Activated CD4-positive, alpha-beta memory T cell treated with anti-CD3 and anti-CD28 coated beads, Interleukin-2, amount 10 ng/mL, durations not matched to agents 7 days and 5 days (primary cell): ENCODE data around the gene CNR2. TPM values are rescaled to one million over a fixed set of nuclear protein-coding genes. Genes with fewer than 3 reads are reported as not detected.

Experiments
- CTCF ChIA-PET: fragments of 350-600 bp; sonication (Branson Sonifier 250); formaldehyde crosslinking; loops from one replicate; lab custom pipeline; 2021; ENCODE audit warnings: antibody characterized with exemption, inconsistent platforms; lab: Charles Lee
- POLR2A ChIA-PET: fragments of 350-600 bp; sonication (Branson Sonifier 250); formaldehyde crosslinking; loops from one replicate; lab custom pipeline; 2021; ENCODE audit warnings: antibody characterized with exemption; lab: Charles Lee
- DNase-seq: peaks from one replicate; pipeline ENCODE4 v3.0.0-alpha.2; 2020
- H3K27ac Mint-ChIP-seq: one replicate; pipeline ENCODE4 v1.8.0; 2021; ENCODE audit warnings: mild to moderate bottlenecking, mixed read lengths
- H3K27me3 Mint-ChIP-seq: one replicate; pipeline ENCODE4 v1.8.0; 2021; ENCODE audit warnings: mixed read lengths
- H3K36me3 Mint-ChIP-seq: one replicate; pipeline ENCODE4 v1.8.0; 2021; ENCODE audit warnings: low read depth, mixed read lengths
- H3K4me1 Mint-ChIP-seq: one replicate; pipeline ENCODE4 v1.8.0; 2021; ENCODE audit warnings: mixed read lengths
- H3K4me3 Mint-ChIP-seq: one replicate; pipeline ENCODE4 v1.8.0; 2021; ENCODE audit warnings: mild to moderate bottlenecking, mixed read lengths
- H3K9me3 Mint-ChIP-seq: one replicate; pipeline ENCODE4 v1.8.0; 2021; ENCODE audit warnings: mixed read lengths
- total RNA-seq, 2 experiments: library from RNA; stranded (reverse); gene quantifications; one replicate each; pipeline ENCODE4 v1.2.3, GENCODE V29; 2021

Gene CNR2
- total RNA-seq, 2 experiments from 2014 or later: 0.08 TPM; not detected in 1

DNA sequence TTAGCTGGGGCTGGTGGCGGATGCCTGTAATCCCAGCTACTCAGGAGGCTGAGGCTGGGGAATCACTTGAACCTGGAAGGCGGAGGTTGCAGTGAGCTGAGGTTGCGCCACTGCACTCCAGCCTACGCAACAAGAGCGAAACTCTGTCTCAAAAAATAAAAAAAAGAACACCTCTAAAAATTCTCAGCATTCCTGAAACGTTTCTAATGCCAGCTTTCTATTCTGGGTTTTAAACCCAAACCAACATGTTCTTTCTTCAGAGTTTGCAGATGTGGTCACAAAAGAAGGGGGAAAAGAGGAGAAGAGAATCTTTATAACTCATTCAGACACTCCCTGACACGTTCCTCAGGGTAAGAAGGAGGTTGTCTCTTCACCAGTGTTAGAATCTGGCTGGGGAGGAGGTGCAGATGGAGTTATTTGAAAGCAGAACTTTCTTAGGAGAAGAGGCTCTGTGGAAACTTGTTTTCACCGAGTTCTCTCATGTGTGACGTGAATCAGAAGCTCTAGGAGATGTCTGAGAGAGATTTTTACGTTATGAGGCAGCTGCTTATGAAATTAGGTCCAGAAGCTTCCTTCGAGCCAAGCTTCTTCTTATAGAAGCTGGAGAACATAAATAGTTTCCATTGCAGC lies 17.8 kb upstream of the CNR2 start:
- Mint-ChIP-seq H3K9me3 (no peaks in the 10 kb centered on the region), H3K27me3 (peaks cover 11% of the 10 kb centered on the region), H3K27ac (no peak overlapping the region), H3K36me3 (no peaks in the 10 kb centered on the region), H3K4me1 (no peaks in the 10 kb centered on the region), H3K4me3 (no peak overlapping the region)
- POLR2A ChIA-PET: no interaction called here
- CTCF ChIA-PET: interaction anchor here (0.6 to 1.5 kb wide), 3 partner anchors 14 to 714 kb away, joined by 3 to 5 read pairs (median 3); partner anchors contain the start of gene HTR1D
- no peak for DNase-seq

DNA sequence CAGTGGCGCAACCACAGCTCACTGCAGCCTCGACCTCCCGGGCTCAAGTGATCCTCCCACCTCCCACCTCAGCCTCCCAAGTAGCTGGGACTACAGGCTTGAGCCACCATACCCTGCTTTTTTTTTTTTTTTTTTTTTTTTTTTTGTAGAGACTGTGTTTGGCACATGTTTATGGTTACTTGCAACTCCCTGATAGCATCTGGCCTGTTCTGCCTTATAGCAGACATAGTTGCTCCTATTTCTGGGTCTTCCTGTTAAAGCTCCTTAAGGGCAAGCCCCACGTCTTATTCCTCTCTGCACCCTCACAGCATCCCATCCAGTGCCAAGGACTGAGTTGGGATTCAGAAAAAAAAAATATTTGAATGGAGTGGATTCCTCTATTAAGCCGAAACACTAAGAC lies 17.1 kb upstream of the CNR2 start:
- Mint-ChIP-seq H3K4me3 (no peak overlapping the region), H3K9me3 (no peaks in the 10 kb centered on the region), H3K27me3 (peaks cover 11% of the 10 kb centered on the region), H3K27ac (no peak overlapping the region), H3K4me1 (no peaks in the 10 kb centered on the region), H3K36me3 (no peaks in the 10 kb centered on the region)
- ChIA-PET CTCF (interaction anchor here (0.6 to 1.5 kb wide), 2 partner anchors 14 to 55 kb away, joined by 3 to 5 read pairs; no protein-coding TSS in a partner anchor), POLR2A (no interaction called here)
- DNase-seq: no peak

DNA sequence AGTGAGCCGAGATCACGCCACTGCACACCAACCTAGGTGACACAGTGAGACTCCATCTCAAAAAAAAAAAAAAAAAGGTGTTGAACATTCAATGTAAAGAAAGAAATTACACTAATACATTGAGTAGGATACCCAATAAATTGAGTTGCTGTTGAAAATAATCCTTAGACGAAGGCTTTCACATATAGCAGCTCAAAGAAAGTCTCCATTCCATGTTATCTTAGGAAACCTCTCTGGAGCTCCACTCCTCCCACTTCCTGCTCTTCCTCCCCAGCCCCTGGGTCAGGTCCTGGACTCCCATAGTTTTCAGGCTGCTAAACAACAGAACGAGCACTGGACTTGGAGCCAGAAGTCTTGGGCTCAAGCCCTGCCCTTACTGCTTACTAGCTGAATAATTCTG lies 15.6 kb upstream of the CNR2 start:
- CTCF ChIA-PET: no interaction called here

DNA sequence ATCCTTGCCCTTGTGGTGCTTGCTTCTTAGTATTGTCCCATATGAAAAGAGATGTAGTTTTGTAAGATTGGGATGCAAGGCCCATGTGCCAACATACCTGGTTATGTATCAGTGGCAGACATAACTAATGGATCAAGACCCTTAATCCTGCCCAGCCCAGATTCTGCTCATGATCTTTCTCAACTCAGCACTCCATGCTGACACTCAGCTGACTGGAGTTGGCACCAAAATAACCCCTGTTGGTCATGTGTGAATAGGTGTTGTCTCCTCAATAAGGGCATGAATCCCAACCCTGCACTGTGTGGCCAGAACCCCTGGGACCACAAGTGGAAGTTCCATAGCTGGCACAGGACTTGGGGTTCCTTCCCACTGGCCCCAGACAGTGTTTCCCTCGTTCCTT lies 13.9 kb upstream of the CNR2 start:
- H3K27ac Mint-ChIP-seq: no peak overlapping the region
- CTCF ChIA-PET: no interaction called here
- no peak for DNase-seq
- H3K4me1 Mint-ChIP-seq: no peaks in the 10 kb centered on the region
- H3K9me3 Mint-ChIP-seq: no peaks in the 10 kb centered on the region
- no peak overlapping the region for H3K4me3 Mint-ChIP-seq
- peaks cover 15% of the 10 kb centered on the region for H3K27me3 Mint-ChIP-seq
- no peaks in the 10 kb centered on the region for H3K36me3 Mint-ChIP-seq
- POLR2A ChIA-PET: no interaction called here

More for the DNA sequence above, 15.6 kb upstream of the CNR2 start:
- no peak for DNase-seq
- no peaks in the 10 kb centered on the region for H3K4me1 Mint-ChIP-seq
- no peaks in the 10 kb centered on the region for H3K36me3 Mint-ChIP-seq
- no peak overlapping the region for H3K4me3 Mint-ChIP-seq
- POLR2A ChIA-PET: no interaction called here
- no peak overlapping the region for H3K27ac Mint-ChIP-seq
- peaks cover 14% of the 10 kb centered on the region for H3K27me3 Mint-ChIP-seq
- no peaks in the 10 kb centered on the region for H3K9me3 Mint-ChIP-seq

DNA sequence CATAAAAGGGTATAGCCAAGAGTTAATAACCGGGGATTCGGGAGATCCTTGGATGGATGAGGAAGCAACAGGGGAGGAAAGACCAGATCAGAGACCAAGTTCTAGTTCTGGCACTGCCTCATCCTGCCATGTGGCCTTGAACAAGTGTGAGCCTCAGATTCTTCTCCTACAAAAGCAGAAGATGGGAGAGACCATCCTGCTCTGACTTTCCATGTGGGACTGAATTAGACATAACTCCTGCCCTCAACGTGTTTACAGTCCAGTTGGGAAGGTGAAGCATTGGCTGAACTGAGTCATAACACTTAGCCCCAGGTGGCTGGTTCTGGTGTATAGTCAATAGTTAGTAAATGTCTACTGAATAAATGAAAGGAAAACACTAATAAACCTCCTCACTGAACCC lies 12.1 kb upstream of the CNR2 start:
- H3K4me1 Mint-ChIP-seq: no peaks in the 10 kb centered on the region
- H3K36me3 Mint-ChIP-seq: no peaks in the 10 kb centered on the region
- peaks cover 10% of the 10 kb centered on the region for H3K27me3 Mint-ChIP-seq
- H3K27ac Mint-ChIP-seq: no peak overlapping the region
- CTCF ChIA-PET: no interaction called here
- no peak for DNase-seq
- POLR2A ChIA-PET: no interaction called here
- H3K4me3 Mint-ChIP-seq: no peak overlapping the region
- no peaks in the 10 kb centered on the region for H3K9me3 Mint-ChIP-seq

DNA sequence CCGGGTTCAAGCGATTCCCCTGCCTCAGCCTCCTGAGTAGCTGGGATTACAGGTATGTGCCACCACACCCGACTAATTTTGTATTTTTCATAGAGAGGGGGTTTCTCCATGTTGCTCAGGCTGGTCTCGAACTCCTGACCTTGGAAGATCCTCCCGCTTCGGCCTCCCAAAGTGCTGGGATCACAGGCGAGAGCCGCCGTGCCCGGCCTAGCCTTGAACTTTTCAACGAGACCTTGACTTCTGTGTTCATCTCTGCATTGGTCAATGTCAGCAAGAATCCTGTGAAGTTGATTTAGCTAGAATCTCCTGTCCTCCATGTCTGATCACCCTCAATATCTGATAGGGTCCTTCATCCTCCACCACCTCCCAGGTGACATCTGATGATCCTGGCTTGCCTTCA lies 11.4 kb upstream of the CNR2 start:
- DNase-seq: no peak
- ChIA-PET CTCF (no interaction called here), POLR2A (no interaction called here)
- peaks cover 11% of the 10 kb centered on the region for H3K27me3 Mint-ChIP-seq
- no peaks in the 10 kb centered on the region for H3K9me3 Mint-ChIP-seq
- peaks cover 2% of the 10 kb centered on the region for H3K4me1 Mint-ChIP-seq
- H3K27ac Mint-ChIP-seq: no peak overlapping the region
- H3K4me3 Mint-ChIP-seq: no peak overlapping the region
- H3K36me3 Mint-ChIP-seq: no peaks in the 10 kb centered on the region

DNA sequence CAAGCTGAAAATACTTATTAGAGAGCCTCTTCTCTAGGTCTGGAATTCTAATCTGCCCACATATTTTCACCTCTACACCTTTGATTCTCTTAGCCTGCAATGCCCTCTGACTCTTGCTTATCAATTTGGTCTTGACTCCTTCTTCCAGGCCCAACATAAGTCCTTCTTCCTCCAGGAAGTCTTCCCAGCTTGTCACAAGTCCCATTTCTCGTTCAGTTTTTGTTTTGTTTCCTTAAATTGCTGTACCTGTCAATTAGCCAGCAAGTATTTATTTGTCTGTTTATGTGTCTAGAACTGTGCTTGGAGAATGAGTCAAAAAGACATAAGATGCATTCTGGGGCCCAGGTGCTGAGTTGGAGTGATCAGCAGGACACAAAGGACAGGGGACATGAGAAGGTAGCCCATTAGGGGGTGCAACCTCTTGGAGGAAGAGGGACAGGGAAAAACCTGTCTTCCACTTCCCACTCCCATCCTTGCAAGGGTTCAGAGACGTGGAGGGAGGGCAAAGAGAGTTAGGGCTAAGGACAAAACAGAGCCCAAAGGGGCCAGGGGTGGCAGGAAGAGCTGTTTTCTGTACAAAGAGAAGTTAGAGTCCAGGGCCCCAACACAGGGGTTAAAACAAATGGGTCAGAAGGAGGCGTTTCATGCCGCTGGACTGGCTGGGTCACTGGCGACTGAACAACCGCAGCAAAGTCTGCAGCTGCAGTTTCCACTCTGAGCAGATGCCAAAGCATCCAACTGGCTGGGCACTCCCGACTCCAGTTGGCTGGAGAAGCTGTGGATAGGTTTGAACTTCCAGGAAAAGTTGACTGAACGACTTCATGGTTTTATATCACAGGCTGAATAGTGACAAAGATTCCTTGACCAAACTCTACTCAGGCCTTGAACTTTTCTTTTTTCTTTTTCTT lies 10.7 kb upstream of the CNR2 start:
- CTCF ChIA-PET: no interaction called here
- H3K4me1 Mint-ChIP-seq: peaks cover 2% of the 10 kb centered on the region
- no peak overlapping the region for H3K4me3 Mint-ChIP-seq
- peaks cover 8% of the 10 kb centered on the region for H3K27me3 Mint-ChIP-seq
- H3K27ac Mint-ChIP-seq: no peak overlapping the region
- POLR2A ChIA-PET: no interaction called here
- DNase-seq: no peak
- H3K9me3 Mint-ChIP-seq: no peaks in the 10 kb centered on the region
- H3K36me3 Mint-ChIP-seq: no peaks in the 10 kb centered on the region

DNA sequence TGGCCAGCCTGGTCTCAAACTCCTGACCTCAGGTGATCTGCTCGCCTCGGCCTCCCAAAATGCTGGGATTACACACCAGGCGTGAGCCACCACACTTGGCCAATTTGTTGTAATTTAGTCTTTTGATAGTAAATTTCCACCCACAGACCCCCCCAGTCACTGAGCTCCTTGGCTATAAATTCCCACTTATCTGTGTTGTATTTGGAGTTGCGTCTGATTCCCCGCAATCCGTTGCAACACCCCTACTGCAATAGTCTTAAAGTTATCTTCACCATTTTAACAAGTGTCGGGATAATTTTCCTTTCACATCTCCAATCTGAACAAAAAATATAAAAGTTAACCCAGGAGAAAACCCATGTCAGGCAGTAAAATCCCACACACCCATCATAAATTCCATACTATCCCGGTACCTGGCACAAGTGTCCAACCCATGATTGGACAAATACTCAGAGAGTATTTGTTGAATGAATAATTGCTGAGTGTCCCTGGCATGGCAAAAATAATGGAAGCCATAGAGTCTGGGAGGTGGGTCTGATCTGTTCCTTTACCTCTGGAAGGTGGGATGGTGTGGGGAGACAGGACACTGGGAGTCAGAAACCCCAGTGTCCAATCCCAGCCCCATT lies 9.3 kb upstream of the CNR2 start:
- H3K27ac Mint-ChIP-seq: no peak overlapping the region
- POLR2A ChIA-PET: no interaction called here
- no peaks in the 10 kb centered on the region for H3K9me3 Mint-ChIP-seq
- peaks cover 2% of the 10 kb centered on the region for H3K4me1 Mint-ChIP-seq
- no peak overlapping the region for H3K4me3 Mint-ChIP-seq
- no peaks in the 10 kb centered on the region for H3K36me3 Mint-ChIP-seq
- CTCF ChIA-PET: no interaction called here
- DNase-seq: no peak
- peaks cover 8% of the 10 kb centered on the region for H3K27me3 Mint-ChIP-seq

DNA sequence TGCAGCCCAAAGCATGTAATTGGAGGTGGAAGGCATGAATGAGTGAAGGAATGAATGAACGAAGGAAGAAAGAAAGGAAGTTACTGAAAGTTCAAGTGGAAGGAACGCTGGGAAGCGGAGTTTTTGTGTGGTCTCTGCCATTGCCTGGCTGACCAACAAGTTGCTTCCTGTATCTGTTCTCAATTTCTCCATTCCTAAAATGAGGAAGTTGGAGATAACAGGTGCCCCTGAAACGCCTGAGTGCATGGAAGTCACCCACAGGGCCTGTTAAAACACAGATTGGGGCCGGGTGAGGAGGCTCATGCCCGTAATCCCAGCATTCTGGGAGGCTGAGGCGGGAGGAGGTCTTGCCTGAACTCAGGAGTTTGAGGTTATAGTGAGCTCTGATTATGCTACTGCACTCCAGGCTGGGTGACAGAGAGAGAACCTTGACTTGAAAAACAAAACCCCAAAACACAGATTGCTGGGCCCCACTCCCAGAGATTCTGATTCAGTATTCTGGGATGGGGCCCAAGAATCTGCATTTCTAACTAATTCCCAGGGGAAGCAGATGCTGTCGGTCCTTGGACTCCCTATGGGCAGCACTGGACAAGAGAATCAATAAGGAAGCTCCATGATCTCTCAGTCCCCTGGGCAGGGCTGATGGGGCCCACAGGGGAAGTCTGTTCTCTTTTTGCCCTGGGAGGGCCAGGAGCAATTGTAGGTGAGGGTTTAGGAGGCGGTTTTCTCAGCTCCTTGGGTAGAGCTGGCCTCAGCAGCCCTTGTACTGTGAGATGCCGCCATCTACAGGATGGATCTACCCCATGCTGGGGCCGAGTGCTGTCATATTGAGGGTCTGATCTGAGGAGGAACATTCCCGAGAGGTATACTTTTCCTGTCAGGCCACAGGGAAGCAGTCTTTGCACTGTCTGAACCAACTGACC lies 3.3 kb upstream of the CNR2 start:
- H3K4me1 Mint-ChIP-seq: peaks cover 19% of the 10 kb centered on the region
- H3K27me3 Mint-ChIP-seq: peaks cover 3% of the 10 kb centered on the region
- POLR2A ChIA-PET: interaction anchor here (0.7 to 1.3 kb wide), 2 partner anchors 138 to 144 kb away, joined by 3 read pairs; partner anchors contain the start of gene PITHD1
- DNase-seq: peak; percentile 54
- H3K36me3 Mint-ChIP-seq: no peaks in the 10 kb centered on the region
- H3K4me3 Mint-ChIP-seq: no peak overlapping the region
- H3K27ac Mint-ChIP-seq: no peak overlapping the region
- no peaks in the 10 kb centered on the region for H3K9me3 Mint-ChIP-seq
- CTCF ChIA-PET: interaction anchor here (0.7 to 2.4 kb wide), 17 partner anchors 10 to 279 kb away, joined by 3 to 34 read pairs (median 4); partner anchors contain the start of gene PITHD1

DNA sequence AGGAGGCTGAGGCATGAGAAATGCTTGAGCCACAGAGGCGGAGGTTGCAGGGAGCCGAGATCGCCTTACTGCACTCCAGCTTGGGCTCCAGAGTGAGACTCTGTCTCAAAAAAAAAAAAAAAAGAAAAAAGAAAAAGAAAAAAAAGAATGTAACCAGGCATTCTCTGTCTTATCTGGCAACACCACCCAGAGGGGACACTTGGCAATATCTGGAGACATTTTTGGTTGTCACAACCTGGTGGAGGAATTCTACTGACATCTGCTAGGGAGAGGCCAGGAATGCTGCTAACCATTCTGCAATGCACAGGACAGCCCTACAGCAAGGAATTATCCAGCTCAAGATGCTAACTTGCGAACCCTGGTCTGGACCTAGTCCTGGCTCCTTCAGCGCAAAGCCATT lies 2.3 kb upstream of the CNR2 start:
- H3K4me1 Mint-ChIP-seq: peaks cover 29% of the 10 kb centered on the region
- H3K9me3 Mint-ChIP-seq: no peaks in the 10 kb centered on the region
- H3K27ac Mint-ChIP-seq: no peak overlapping the region
- DNase-seq: no peak
- CTCF ChIA-PET: interaction anchor here (0.8 kb wide), 1 partner anchor 12 kb away, joined by 3 read pairs; no protein-coding TSS in a partner anchor
- POLR2A ChIA-PET: no interaction called here
- no peak overlapping the region for H3K4me3 Mint-ChIP-seq
- peaks cover 5% of the 10 kb centered on the region for H3K27me3 Mint-ChIP-seq
- no peaks in the 10 kb centered on the region for H3K36me3 Mint-ChIP-seq

DNA sequence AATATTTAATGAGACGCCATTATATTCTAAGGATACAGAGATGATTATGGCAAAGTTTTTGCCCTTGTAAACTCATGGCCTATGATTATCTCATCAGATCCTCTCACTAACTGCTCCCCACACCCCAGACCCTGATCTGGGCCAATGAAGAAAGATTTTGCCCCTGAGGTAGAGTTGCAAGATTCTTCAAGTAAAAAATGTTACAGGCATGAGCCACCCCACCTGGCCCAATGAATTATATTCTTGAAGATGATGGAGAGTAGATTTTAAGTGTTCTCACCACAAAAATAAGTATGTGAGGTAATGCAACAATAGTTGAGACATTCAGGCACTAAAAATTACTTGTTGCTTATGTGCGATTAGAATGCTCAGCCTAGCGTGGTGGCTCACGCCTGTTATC lies 1.8 kb upstream of the CNR2 start:
- Mint-ChIP-seq H3K27me3 (peaks cover 7% of the 10 kb centered on the region), H3K27ac (no peak overlapping the region), H3K36me3 (no peaks in the 10 kb centered on the region), H3K4me3 (no peak overlapping the region), H3K4me1 (peaks cover 31% of the 10 kb centered on the region), H3K9me3 (no peaks in the 10 kb centered on the region)
- ChIA-PET POLR2A (no interaction called here), CTCF (interaction anchor here (0.8 kb wide), 1 partner anchor 11 kb away, joined by 3 read pairs; no protein-coding TSS in a partner anchor)
- no peak for DNase-seq

DNA sequence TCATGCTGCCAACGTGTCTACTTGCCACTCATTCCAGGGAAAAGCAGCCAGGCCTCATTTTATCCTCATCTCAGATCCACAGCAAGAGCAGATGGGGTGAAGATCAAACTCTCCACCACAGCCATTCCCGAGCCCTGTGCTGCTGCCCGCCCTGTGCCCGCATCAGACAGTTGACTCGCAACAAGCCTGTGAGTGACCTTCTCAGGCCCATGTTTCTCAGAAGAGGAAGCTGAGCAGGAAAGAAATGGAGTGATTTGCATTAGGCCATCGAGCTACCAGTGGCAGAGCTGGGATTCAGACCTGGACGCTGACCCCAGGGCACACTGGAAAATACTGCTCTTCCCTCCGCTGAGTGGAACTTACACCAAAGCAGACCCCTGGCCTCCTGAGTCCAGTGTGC lies 1.2 kb downstream of the CNR2 start:
- Mint-ChIP-seq H3K9me3 (no peaks in the 10 kb centered on the region), H3K36me3 (no peaks in the 10 kb centered on the region)

More for the DNA sequence above, 1.2 kb downstream of the CNR2 start:
- no peak overlapping the region for H3K27ac Mint-ChIP-seq
- POLR2A ChIA-PET: no interaction called here
- no peak for DNase-seq
- H3K27me3 Mint-ChIP-seq: peaks cover 12% of the 10 kb centered on the region
- CTCF ChIA-PET: no interaction called here
- H3K4me3 Mint-ChIP-seq: no peak overlapping the region
- peaks cover 44% of the 10 kb centered on the region for H3K4me1 Mint-ChIP-seq
